Globus pallidus (tissue), 1 donor: ENCODE results near the gene KDM1A.

Experiments
- DNase-seq: peaks from one replicate; pipeline ENCODE4 v3.0.0-alpha.2; 2015; ENCODE audit warnings: low spot score

The KDM1A gene

GRCh38 chr1:23013657-23014056, 5.6 kb upstream of the KDM1A start:
- no peak for DNase-seq

- DNase-seq, result no peak
Measured at GRCh38 chr1:23018661-23019093, 591 bp upstream of the KDM1A start.

- no peak for DNase-seq
Measured at GRCh38 chr1:23019863-23020625, 776 bp downstream of the KDM1A start.

GRCh38 chr1:23020706-23021405, 1.6 kb downstream of the KDM1A start:
- DNase-seq, result no peak

- no peak for DNase-seq
Measured at GRCh38 chr1:23021834-23022233, 2.6 kb downstream of the KDM1A start.

- no peak for DNase-seq
Measured at GRCh38 chr1:23023174-23023845, 4.0 kb downstream of the KDM1A start.

- DNase-seq, result no peak
Measured at GRCh38 chr1:23026568-23026967, 7.3 kb downstream of the KDM1A start.

- DNase-seq, result no peak
Measured at GRCh38 chr1:23027352-23027907, 8.2 kb downstream of the KDM1A start.

- no peak for DNase-seq
Measured at GRCh38 chr1:23029337-23029736, 10.1 kb downstream of the KDM1A start.

- no peak for DNase-seq
Measured at GRCh38 chr1:23035823-23036452, 16.7 kb downstream of the KDM1A start.

- no peak for DNase-seq
Measured at GRCh38 chr1:23037081-23037740, 17.9 kb downstream of the KDM1A start.

GRCh38 chr1:23039308-23039826, 20.1 kb downstream of the KDM1A start:
- no peak for DNase-seq

- no peak for DNase-seq
Measured at GRCh38 chr1:23040509-23040908, 21.2 kb downstream of the KDM1A start.

GRCh38 chr1:23044035-23044434, 24.8 kb downstream of the KDM1A start:
- no peak for DNase-seq

- DNase-seq, result no peak
Measured at GRCh38 chr1:23050201-23050600, 30.9 kb downstream of the KDM1A start.

- DNase-seq, result no peak
Measured at GRCh38 chr1:23051290-23051909, 32.1 kb downstream of the KDM1A start.

- DNase-seq, result no peak
Measured at GRCh38 chr1:23057301-23057700, 38.0 kb downstream of the KDM1A start.

- no peak for DNase-seq
Measured at GRCh38 chr1:23062271-23062670, 43.0 kb downstream of the KDM1A start.

GRCh38 chr1:23065385-23065784, 46.1 kb downstream of the KDM1A start:
- DNase-seq, result no peak

GRCh38 chr1:23066075-23066474, 46.8 kb downstream of the KDM1A start:
- DNase-seq, result no peak

- DNase-seq, result no peak
Measured at GRCh38 chr1:23069149-23069548, 49.9 kb downstream of the KDM1A start.
